22Rv1 (cell line): ENCODE results near the gene ATP1A2.

Source experiments
- H3K27ac ChIP-seq: fragments of 450-650 bp; 2 replicates; pipeline ENCODE4 v1.5.1; 2017
- ZFX ChIP-seq: fragments of 450-650 bp; IDR thresholded peaks from 2 replicates; pipeline ENCODE4 v1.6.1; 2017; ENCODE audit warnings: antibody characterized with exemption, borderline replicate concordance
- TF ChIP-seq, protein P1 (sequence below): fragments of 450-650 bp; IDR thresholded peaks from 2 replicates; pipeline ENCODE4 v1.5.1; 2017; ENCODE audit warnings: mild to moderate bottlenecking

The ATP1A2 gene

DNA sequence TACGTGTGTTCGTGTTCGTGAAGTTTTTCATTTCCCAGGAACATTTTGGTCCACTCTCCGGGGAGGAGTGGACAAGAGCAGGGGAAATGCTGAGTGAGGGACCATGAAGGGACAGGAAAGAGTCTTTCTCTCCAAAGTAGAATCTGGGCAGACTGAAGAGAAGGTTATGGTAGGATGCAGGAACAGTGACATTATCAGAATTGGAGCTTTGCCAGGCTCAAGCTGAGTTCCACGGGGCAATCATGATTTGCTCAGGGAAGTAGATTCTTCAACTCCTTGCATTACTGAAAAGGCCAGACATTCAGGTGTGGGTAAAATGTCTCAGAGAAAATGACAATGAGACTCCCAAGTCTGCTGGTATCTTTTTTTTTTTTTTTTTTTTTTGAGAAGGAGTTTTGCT, 52.5 kb downstream of the ATP1A2 start:
- H3K27ac ChIP-seq = no peak overlapping the region
- no peak for TF ChIP-seq ZFX
- TF ChIP-seq, protein P1, sequence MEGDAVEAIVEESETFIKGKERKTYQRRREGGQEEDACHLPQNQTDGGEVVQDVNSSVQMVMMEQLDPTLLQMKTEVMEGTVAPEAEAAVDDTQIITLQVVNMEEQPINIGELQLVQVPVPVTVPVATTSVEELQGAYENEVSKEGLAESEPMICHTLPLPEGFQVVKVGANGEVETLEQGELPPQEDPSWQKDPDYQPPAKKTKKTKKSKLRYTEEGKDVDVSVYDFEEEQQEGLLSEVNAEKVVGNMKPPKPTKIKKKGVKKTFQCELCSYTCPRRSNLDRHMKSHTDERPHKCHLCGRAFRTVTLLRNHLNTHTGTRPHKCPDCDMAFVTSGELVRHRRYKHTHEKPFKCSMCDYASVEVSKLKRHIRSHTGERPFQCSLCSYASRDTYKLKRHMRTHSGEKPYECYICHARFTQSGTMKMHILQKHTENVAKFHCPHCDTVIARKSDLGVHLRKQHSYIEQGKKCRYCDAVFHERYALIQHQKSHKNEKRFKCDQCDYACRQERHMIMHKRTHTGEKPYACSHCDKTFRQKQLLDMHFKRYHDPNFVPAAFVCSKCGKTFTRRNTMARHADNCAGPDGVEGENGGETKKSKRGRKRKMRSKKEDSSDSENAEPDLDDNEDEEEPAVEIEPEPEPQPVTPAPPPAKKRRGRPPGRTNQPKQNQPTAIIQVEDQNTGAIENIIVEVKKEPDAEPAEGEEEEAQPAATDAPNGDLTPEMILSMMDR = no peak

DNA sequence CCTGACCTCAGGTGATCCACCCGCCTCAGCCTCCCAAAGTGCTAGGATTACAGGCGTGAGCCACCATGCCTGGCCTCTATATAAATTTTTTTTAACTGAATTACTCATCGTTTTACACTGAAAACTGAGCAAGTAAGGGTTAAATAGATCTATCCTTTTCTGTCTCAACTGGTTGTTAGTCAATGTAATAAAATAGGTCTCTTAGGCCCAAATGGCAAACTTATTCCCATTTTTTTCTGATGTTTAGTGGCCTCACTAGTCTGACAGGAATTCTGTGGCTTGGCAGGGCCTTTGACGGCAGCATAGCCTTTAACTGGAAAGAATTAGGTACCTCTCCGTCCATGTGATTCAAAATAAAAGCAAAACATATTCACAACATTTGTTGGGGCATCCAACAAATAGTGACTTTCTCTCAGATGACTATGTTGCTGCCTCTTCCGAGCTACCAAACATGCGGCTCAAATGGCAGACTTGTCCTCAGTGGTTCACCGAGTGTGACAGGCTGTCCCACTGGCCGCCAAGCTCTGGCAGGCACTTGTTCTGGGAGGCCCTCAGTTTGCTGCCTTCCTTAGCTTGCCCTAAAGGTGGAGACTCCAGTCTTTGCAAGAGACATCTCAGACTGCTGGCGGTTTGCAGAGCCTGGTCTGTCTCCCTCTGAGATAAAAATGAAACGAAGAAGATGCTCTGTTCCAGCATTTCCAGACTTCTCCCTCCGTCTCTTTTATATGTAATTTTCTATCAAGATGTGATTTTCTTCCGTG, 53.2 kb downstream of the ATP1A2 start:
- no peak overlapping the region for H3K27ac ChIP-seq

DNA sequence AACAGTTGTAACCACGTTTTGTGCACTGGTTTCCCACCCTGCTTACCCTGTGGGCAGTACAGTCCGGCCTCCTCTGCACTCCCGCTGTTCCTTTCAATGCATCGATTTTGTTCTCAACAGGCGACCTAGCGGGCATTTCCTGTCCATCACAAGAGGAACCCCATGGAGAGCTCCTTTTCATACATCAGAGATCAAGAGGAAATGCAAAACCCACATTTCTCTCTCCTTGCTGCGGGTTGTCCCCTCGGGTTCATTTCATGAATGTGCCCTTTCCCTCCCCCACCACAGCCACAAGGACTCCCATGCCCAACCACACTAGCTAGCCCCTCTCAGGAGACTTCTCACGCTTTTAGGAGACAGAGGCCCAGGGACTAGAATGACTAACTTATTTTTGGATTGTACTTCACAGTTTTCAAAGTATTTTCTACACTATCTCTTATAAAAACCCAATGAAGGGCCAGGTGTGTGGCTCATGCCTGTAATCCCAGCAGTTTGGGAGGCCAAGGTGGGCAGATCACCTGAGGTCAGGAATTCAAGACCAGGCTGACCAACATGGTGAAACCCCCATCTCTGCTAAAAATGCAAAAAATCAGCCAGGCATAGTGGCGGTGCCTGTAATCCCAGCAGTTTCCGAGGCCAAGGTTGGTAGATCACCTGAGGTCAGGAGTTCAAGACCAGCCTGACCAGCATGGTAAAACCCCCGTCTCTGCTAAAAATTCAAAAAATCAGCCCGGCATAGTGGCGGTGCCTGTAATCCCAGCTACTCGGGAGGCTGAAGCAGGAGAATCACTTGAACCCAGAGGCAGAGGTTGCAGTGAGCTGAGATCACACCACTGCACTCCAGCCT, 54.2 kb downstream of the ATP1A2 start:
- TF ChIP-seq, protein P1 = no peak
- no peak overlapping the region for H3K27ac ChIP-seq

More for the DNA sequence above, 53.2 kb downstream of the ATP1A2 start:
- TF ChIP-seq ZFX = no peak
- TF ChIP-seq, protein P1 = no peak

DNA sequence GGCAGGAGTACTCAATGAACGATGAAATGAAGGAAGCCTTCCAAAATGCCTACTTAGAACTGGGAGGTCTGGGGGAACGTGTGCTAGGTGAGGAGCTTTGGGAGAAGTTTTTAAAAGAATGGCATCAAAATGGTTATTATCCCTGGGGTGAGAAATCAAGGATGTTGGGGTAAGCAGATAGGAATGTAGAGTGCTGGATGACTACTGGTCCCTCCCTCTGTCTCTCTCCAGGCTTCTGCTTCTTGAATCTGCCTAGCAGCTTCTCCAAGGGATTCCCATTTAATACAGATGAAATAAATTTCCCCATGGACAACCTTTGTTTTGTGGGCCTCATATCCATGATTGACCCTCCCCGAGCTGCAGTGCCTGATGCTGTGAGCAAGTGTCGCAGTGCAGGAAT, 55.8 kb downstream of the ATP1A2 start:
- H3K27ac ChIP-seq = no peak overlapping the region
- TF ChIP-seq, protein P1 = no peak
- no peak for TF ChIP-seq ZFX

DNA sequence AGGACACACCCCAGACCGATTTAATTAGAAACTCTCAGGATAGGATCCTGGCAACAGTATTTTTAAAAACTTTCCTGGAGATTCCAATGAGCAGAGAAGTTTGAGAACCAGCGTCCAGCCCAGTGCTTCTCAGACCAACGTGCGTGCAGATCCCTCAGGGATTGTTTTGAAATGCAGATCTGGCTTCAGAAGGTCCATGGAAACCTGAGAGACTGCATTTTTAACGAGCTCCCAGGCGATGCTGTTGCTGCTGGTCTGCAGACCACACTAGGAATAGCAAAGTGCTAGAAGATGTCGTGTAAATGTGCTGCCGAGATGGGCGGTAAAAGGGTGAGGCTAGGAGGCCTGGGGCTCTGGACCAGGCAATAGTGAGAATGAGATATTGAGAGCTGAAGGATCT, 56.4 kb downstream of the ATP1A2 start:
- TF ChIP-seq, protein P1 = no peak
- TF ChIP-seq ZFX = no peak
- H3K27ac ChIP-seq = no peak overlapping the region

DNA sequence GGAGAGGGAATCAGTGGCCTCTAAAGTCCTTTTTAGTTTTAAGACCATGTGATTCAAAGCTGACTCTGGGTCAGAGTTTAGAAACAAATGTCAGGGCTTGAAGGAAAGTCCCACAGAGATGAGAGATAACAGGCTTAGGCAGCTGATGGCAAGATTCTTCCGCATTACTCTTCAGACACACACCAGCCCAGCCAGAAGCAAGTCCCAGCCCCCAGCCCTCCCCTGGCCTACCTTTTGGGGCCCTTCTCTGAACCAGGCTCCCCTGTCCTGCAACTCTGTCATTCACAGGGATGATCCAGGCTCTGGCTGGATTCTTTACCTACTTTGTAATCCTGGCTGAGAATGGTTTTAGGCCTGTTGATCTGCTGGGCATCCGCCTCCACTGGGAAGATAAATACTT, 61.7 kb downstream of the ATP1A2 start:
- TF ChIP-seq ZFX = no peak
- H3K27ac ChIP-seq = no peak overlapping the region

DNA sequence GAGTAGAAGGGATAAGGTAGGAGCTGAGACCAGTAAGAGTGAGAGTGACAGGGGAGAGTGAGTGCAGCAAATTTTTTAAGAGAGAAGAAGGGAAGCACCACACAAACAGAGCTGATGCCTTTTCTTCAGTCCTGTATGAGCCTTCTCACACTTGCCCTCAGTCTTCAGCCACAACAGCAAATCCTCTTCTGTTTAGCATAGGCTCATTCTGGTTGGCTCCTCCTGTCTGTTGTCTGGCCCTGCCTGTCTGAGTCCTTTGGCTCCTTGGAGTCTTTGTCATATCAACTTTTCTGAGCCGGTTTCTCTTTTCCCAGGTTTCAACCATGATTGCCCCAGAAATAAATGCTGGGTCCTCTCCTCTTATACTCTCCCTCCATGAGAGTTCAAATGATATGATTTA, 62.1 kb downstream of the ATP1A2 start:
- no peak for TF ChIP-seq ZFX
- TF ChIP-seq, protein P1 = no peak
- no peak overlapping the region for H3K27ac ChIP-seq
